Fibroblast of skin of abdomen (primary cell): Measurements from ENCODE around the gene BLOC1S5.
A peak's percentile ranks its signal among the peaks of the same experiment; 100 is the strongest.
"Not testable (repeated sequence)": the region's sequence is repeated elsewhere in the genome, so short reads cannot be mapped to it uniquely, and the experiment has no call there.

ENCODE experiments used
- DNase-seq: peaks from one replicate; pipeline ENCODE4 v3.0.0-alpha.2; 2013

The BLOC1S5 gene

GRCh38 chr6:8041913-8042583, 22.1 kb downstream of the BLOC1S5 start:
- DNase-seq, result no peak

GRCh38 chr6:8034107-8034506, 30.1 kb downstream of the BLOC1S5 start:
- not testable (repeated sequence) for DNase-seq

- no peak for DNase-seq
These were observed 33.3 kb downstream of the BLOC1S5 start for GRCh38 chr6:8030920-8031319.

- peak; percentile 9 for DNase-seq
These were observed 34.8 kb downstream of the BLOC1S5 start for GRCh38 chr6:8029243-8029870.

- peak; percentile 35 for DNase-seq
These were observed 36.1 kb downstream of the BLOC1S5 start for GRCh38 chr6:8027965-8028651.

- DNase-seq, result no peak
These were observed 37.4 kb downstream of the BLOC1S5 start for GRCh38 chr6:8026800-8027199.

- no peak for DNase-seq
These were observed 39.0 kb downstream of the BLOC1S5 start for GRCh38 chr6:8025191-8025590.

GRCh38 chr6:8023638-8024037, 40.6 kb downstream of the BLOC1S5 start:
- DNase-seq, result no peak

GRCh38 chr6:8020083-8020482, 44.1 kb downstream of the BLOC1S5 start:
- no peak for DNase-seq

GRCh38 chr6:8017705-8018104, 46.5 kb downstream of the BLOC1S5 start:
- DNase-seq, result no peak

- DNase-seq, result no peak
These were observed 46.9 kb downstream of the BLOC1S5 start for GRCh38 chr6:8017276-8017701.

- no peak for DNase-seq
These were observed 49.2 kb downstream of the BLOC1S5 start for GRCh38 chr6:8014947-8015346.

- no peak for DNase-seq
These were observed 50.4 kb downstream of the BLOC1S5 start for GRCh38 chr6:8013763-8014162.

- DNase-seq, result peak; percentile 43
These were observed 58.0 kb downstream of the BLOC1S5 start for GRCh38 chr6:8006208-8006607.

GRCh38 chr6:8005136-8005535, 59.1 kb downstream of the BLOC1S5 start:
- no peak for DNase-seq

- no peak for DNase-seq
These were observed 63.6 kb downstream of the BLOC1S5 start for GRCh38 chr6:8000636-8001035.

GRCh38 chr6:8000188-8000596, 64.0 kb downstream of the BLOC1S5 start:
- peak; percentile 20 for DNase-seq

- DNase-seq, result no peak
These were observed 65.0 kb downstream of the BLOC1S5 start for GRCh38 chr6:7999201-7999600.

GRCh38 chr6:7998103-7998725, 66.0 kb downstream of the BLOC1S5 start:
- DNase-seq, result peak; percentile 80

- DNase-seq, result no peak
These were observed 66.9 kb downstream of the BLOC1S5 start for GRCh38 chr6:7997286-7997685.

- peak; percentile 73 for DNase-seq
These were observed 67.6 kb downstream of the BLOC1S5 start for GRCh38 chr6:7996538-7997111.

- DNase-seq, result no peak
These were observed 70.2 kb downstream of the BLOC1S5 start for GRCh38 chr6:7993952-7994351.

- no peak for DNase-seq
These were observed 70.8 kb downstream of the BLOC1S5 start for GRCh38 chr6:7993399-7993798.
